Neural cell (in vitro differentiated cells): ENCODE measurements around the gene KRT5. TPM values are rescaled to one million over a fixed set of nuclear protein-coding genes. Genes with fewer than 3 reads are reported as not detected.

Source experiments
- H2AFZ ChIP-seq: fragments of 200-600, 300-800 bp; sonication (generic), shearing (Covaris generic); 2 replicates; pipeline ENCODE4 v1.6.0; 2014; ENCODE audit warnings: low read depth, mild to moderate bottlenecking, antibody characterized with exemption, low read length, moderate library complexity
- H3F3A ChIP-seq: fragments of 200-600 bp; shearing (Covaris generic); 2 replicates; pipeline ENCODE4 v1.6.1; 2016; ENCODE audit warnings: mild to moderate bottlenecking, moderate library complexity, mixed read lengths, antibody characterized with exemption, low read length; ENCODE audit not compliant: insufficient read depth, poor library complexity, severe bottlenecking
- H3K27ac ChIP-seq: fragments of 200-600, 300-800 bp; sonication (generic), shearing (Covaris generic); 2 replicates; pipeline ENCODE4 v1.5.1; 2014; ENCODE audit warnings: mild to moderate bottlenecking, low read length, moderate library complexity
- H3K27me3 ChIP-seq: fragments of 300-800, 200-600 bp; sonication (generic), shearing (Covaris generic); 2 replicates; pipeline ENCODE4 v1.6.0; 2014; ENCODE audit warnings: mild to moderate bottlenecking, low read depth, low read length, moderate library complexity; ENCODE audit not compliant: insufficient read depth
- H3K36me3 ChIP-seq: fragments of 300-800, 200-600 bp; sonication (generic), shearing (Covaris generic); 2 replicates; pipeline ENCODE4 v1.5.1; 2014; ENCODE audit warnings: mild to moderate bottlenecking, antibody characterized with exemption, low read length, moderate library complexity; ENCODE audit not compliant: insufficient read depth
- H3K4me2 ChIP-seq: fragments of 300-800, 200-600 bp; sonication (generic), shearing (Covaris generic); 2 replicates; pipeline ENCODE4 v1.6.0; 2014; ENCODE audit warnings: mild to moderate bottlenecking, low read length
- H3K4me3 ChIP-seq: fragments of 300-800, 200-600 bp; sonication (generic), shearing (Covaris generic); 2 replicates; pipeline ENCODE4 v1.5.1; 2014; ENCODE audit warnings: mild to moderate bottlenecking, low read length, moderate library complexity
- H3K79me2 ChIP-seq: fragments of 200-600 bp; shearing (Covaris generic); replicated peaks from 2 replicates; pipeline ENCODE4 v1.6.0; 2014; ENCODE audit warnings: mild to moderate bottlenecking, low read length, moderate library complexity; ENCODE audit not compliant: insufficient read depth
- H3K9ac ChIP-seq: fragments of 300-800, 200-600 bp; sonication (generic), shearing (Covaris generic); 2 replicates; pipeline ENCODE4 v1.6.1; 2016; ENCODE audit warnings: mild to moderate bottlenecking, low read length, mixed read lengths
- H3K9me2 ChIP-seq: fragments of 200-600 bp; shearing (Covaris generic); 2 replicates; pipeline ENCODE4 v1.6.1; 2016; ENCODE audit warnings: mild to moderate bottlenecking, low read length, mixed read lengths; ENCODE audit not compliant: insufficient read depth
- H3K9me3 ChIP-seq: fragments of 200-600, 300-800 bp; sonication (generic), shearing (Covaris generic); 2 replicates; pipeline ENCODE4 v1.6.1; 2016; ENCODE audit warnings: mild to moderate bottlenecking, mixed run types, low read length, moderate library complexity, mixed read lengths
- H4K20me1 ChIP-seq: fragments of 200-600 bp; shearing (Covaris generic); 2 replicates; pipeline ENCODE4 v1.6.1; 2016; ENCODE audit warnings: mild to moderate bottlenecking, mixed run types; ENCODE audit not compliant: insufficient read depth
- CTCF ChIP-seq: fragments of 450-650 bp; IDR thresholded peaks from 2 replicates; pipeline ENCODE4 v1.5.1; 2014; ENCODE audit warnings: antibody characterized with exemption, mild to moderate bottlenecking, moderate library complexity; ENCODE audit not compliant: poor library complexity, severe bottlenecking
- EP300 ChIP-seq: fragments of 450-650 bp; conservative IDR thresholded peaks from 2 replicates; pipeline ENCODE4 v1.6.1; 2014; ENCODE audit warnings: antibody characterized with exemption, mild to moderate bottlenecking, moderate library complexity; ENCODE audit not compliant: poor library complexity, severe bottlenecking
- EZH2 ChIP-seq: fragments of 200-600, 300-800 bp; shearing (Covaris generic), sonication (generic); IDR thresholded peaks from 2 replicates; pipeline ENCODE4 v1.6.1; 2014; ENCODE audit warnings: antibody characterized with exemption, low read length, borderline replicate concordance, mild to moderate bottlenecking; ENCODE audit not compliant: insufficient read depth, poor library complexity, severe bottlenecking
- MXI1 ChIP-seq: fragments of 450-650 bp; conservative IDR thresholded peaks from 2 replicates; pipeline ENCODE4 v1.6.1; 2014; ENCODE audit warnings: antibody characterized with exemption, mild to moderate bottlenecking; ENCODE audit not compliant: poor library complexity, severe bottlenecking
- POLR2AphosphoS5 ChIP-seq: IDR thresholded peaks from 2 replicates; pipeline ENCODE4 v1.6.1; 2012
- RAD21 ChIP-seq: fragments of 450-650 bp; conservative IDR thresholded peaks from 2 replicates; pipeline ENCODE4 v1.6.1; 2014; ENCODE audit warnings: antibody characterized with exemption, mild to moderate bottlenecking, moderate library complexity
- REST ChIP-seq: IDR thresholded peaks from 2 replicates; pipeline ENCODE4 v1.6.1; 2012; ENCODE audit warnings: borderline replicate concordance
- SMC3 ChIP-seq: fragments of 450-650 bp; conservative IDR thresholded peaks from 2 replicates; pipeline ENCODE4 v1.6.1; 2014; ENCODE audit warnings: antibody characterized with exemption, mild to moderate bottlenecking, moderate library complexity; ENCODE audit not compliant: poor library complexity
- TAF1 ChIP-seq: IDR thresholded peaks from 2 replicates; pipeline ENCODE4 v1.6.1; 2012; ENCODE audit warnings: low read depth
- polyA plus RNA-seq: library from polyadenylated mRNA; depleted of rRNA; stranded (reverse); fragments of >200 nt; gene quantifications from 2 replicates; pipeline ENCODE4 v1.2.3, GENCODE V29; 2014

KRT5 gene
- polyA plus RNA-seq, 1 donor from 2014 or later: not detected

- no peaks in the 10 kb centered on the region for H3K27me3 ChIP-seq
- no peaks in the 10 kb centered on the region for H4K20me1 ChIP-seq
- H3K36me3 ChIP-seq: no peaks in the 10 kb centered on the region
- no peak overlapping the region for H3K4me3 ChIP-seq
- H3K9me2 ChIP-seq: no peaks in the 10 kb centered on the region
- TF ChIP-seq RAD21 (no peak), REST (no peak), EZH2 (no peak), SMC3 (no peak), TAF1 (no peak), CTCF (no peak), EP300 (no peak), POLR2AphosphoS5 (no peak), MXI1 (no peak)
- no peak overlapping the region for H3K4me2 ChIP-seq
- no peaks in the 10 kb centered on the region for H3K9me3 ChIP-seq
- H3F3A ChIP-seq: no peaks in the 10 kb centered on the region
- H3K79me2 ChIP-seq: no peaks in the 10 kb centered on the region
- no peak overlapping the region for H3K9ac ChIP-seq
- no peak overlapping the region for H3K27ac ChIP-seq
- H2AFZ ChIP-seq: no peak overlapping the region
Observed at GRCh38 chr12:52514471-52515318, 5.5 kb downstream of the KRT5 start.

- Histone ChIP-seq H3K79me2 (no peaks in the 10 kb centered on the region), H3K4me2 (no peak overlapping the region), H3F3A (no peaks in the 10 kb centered on the region), H3K9ac (no peak overlapping the region), H3K27me3 (no peaks in the 10 kb centered on the region), H3K9me3 (no peaks in the 10 kb centered on the region), H3K4me3 (no peak overlapping the region), H3K9me2 (no peaks in the 10 kb centered on the region), H3K27ac (no peak overlapping the region), H4K20me1 (no peaks in the 10 kb centered on the region), H2AFZ (no peak overlapping the region), H3K36me3 (no peaks in the 10 kb centered on the region)
- TF ChIP-seq EP300 (no peak), RAD21 (no peak), MXI1 (no peak), CTCF (no peak), POLR2AphosphoS5 (no peak), TAF1 (no peak), EZH2 (no peak), REST (no peak), SMC3 (no peak)
Observed at GRCh38 chr12:52513736-52514135, 6.5 kb downstream of the KRT5 start.
